NT2/D1 (cell line): ENCODE data around the gene CDH1.

Experiments used
- SUZ12 ChIP-seq: IDR thresholded peaks from 2 replicates; pipeline ENCODE4 v1.6.1; 2011; ENCODE audit not compliant: insufficient read length, insufficient read depth; ENCODE audit errors: extremely low read depth
- YY1 ChIP-seq: IDR thresholded peaks from 2 replicates; pipeline ENCODE4 v1.6.1; 2011; ENCODE audit not compliant: insufficient read length, insufficient read depth
- ZNF274 ChIP-seq: IDR thresholded peaks from 2 replicates; pipeline ENCODE4 v1.6.1; 2011; ENCODE audit warnings: mild to moderate bottlenecking, low read depth, low read length

DNA sequence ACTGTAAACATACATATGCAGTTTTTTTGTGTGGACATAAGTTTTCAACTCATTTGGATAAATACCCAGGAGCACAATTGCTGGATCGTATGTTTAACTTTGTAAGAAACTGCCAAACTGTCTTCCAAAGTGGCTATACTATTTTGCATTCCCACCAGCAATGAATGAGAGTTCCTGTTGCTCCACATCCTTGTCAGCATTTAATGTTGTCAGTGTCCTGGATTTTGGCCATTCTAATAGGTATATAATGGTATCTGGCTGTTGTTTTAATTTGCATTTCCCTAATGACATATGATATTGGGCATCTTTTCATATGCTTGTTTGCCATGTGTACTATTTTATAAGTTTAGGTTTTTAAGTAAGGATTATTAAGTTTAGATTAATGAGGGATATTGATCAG is 120.4 kb downstream of the CDH1 start:
- TF ChIP-seq ZNF274 (no peak), YY1 (no peak), SUZ12 (no peak)
